WTC11 (cell line): ENCODE measurements around the gene MGAT3. TPM values are rescaled to one million over a fixed set of nuclear protein-coding genes. Genes with fewer than 3 reads are reported as not detected.

Experiments
- ATAC-seq: fragments of 200-7000 bp; cut with Tn5 transposase; 2 replicates; pipeline ENCODE4 v1.10.0; 2021; ENCODE audit warnings: mild to moderate bottlenecking, moderate library complexity
- CTCF ChIA-PET: fragments of 300-600 bp; sonication (Branson Sonifier 250); formaldehyde crosslinking; loops from one replicate; lab custom pipeline; 2021; ENCODE audit warnings: antibody characterized with exemption; lab: Charles Lee
- POLR2A ChIA-PET: fragments of 350-600 bp; sonication (Branson Sonifier 250); formaldehyde crosslinking; loops from one replicate; lab custom pipeline; 2021; ENCODE audit warnings: antibody characterized with exemption; lab: Charles Lee
- DNase-seq: peaks from one replicate; pipeline ENCODE4 v3.0.0; 2021; ENCODE audit warnings: low spot score
- H3K27ac Mint-ChIP-seq: 2 replicates; pipeline ENCODE4 v1.8.0; 2021; ENCODE audit warnings: mixed read lengths
- H3K27me3 Mint-ChIP-seq: 2 replicates; pipeline ENCODE4 v1.8.0; 2021; ENCODE audit warnings: low read depth, mild to moderate bottlenecking, moderate library complexity, mixed read lengths
- H3K36me3 Mint-ChIP-seq: 2 replicates; pipeline ENCODE4 v1.8.0; 2021; ENCODE audit warnings: mixed read lengths
- H3K4me1 Mint-ChIP-seq: 2 replicates; pipeline ENCODE4 v1.8.0; 2022; ENCODE audit warnings: mixed read lengths
- H3K4me3 Mint-ChIP-seq: 2 replicates; pipeline ENCODE4 v1.8.0; 2021; ENCODE audit warnings: mild to moderate bottlenecking, moderate library complexity, mixed read lengths
- H3K9me3 Mint-ChIP-seq: 2 replicates; pipeline ENCODE4 v1.8.0; 2021; ENCODE audit warnings: mixed read lengths
- AFF4 ChIP-seq: sonication (generic); formaldehyde crosslinking; IDR thresholded peaks from 2 replicates; pipeline ENCODE4 v1.8.1; 2023; ENCODE audit warnings: mild to moderate bottlenecking, missing genetic modification reagents, borderline replicate concordance
- ATF3 ChIP-seq: sonication (generic); formaldehyde crosslinking; conservative IDR thresholded peaks from 2 replicates; pipeline ENCODE4 v1.8.1; 2022; ENCODE audit warnings: mild to moderate bottlenecking, missing genetic modification reagents
- CBFB ChIP-seq: sonication (generic); formaldehyde crosslinking; IDR thresholded peaks from 2 replicates; pipeline ENCODE4 v1.8.1; 2022; ENCODE audit warnings: mild to moderate bottlenecking, low read depth, missing genetic modification reagents
- CREB1 ChIP-seq: sonication (generic); formaldehyde crosslinking; IDR thresholded peaks from 2 replicates; pipeline ENCODE4 v1.8.0; 2023; ENCODE audit warnings: mild to moderate bottlenecking, missing genetic modification reagents
- EMX1 ChIP-seq: fragments of 250-450 bp; sonication (Bioruptor Pico); IDR thresholded peaks from 2 replicates; pipeline ENCODE4 v1.8.0; 2021; ENCODE audit warnings: mild to moderate bottlenecking
- ETV6 ChIP-seq: sonication (generic); formaldehyde crosslinking; IDR thresholded peaks from 2 replicates; pipeline ENCODE4 v1.8.1; 2022; ENCODE audit warnings: mild to moderate bottlenecking, missing genetic modification reagents
- GABPB1 ChIP-seq: sonication (generic); formaldehyde crosslinking; IDR thresholded peaks from 2 replicates; pipeline ENCODE4 v1.8.1; 2023; ENCODE audit warnings: mild to moderate bottlenecking, missing genetic modification reagents
- GRHL2 ChIP-seq: fragments of 250-450 bp; sonication (Bioruptor Pico); IDR thresholded peaks from 2 replicates; pipeline ENCODE4 v1.8.0; 2022; ENCODE audit warnings: mild to moderate bottlenecking, moderate library complexity; ENCODE audit not compliant: insufficient replicate concordance, severe bottlenecking
- NFE2L1 ChIP-seq: sonication (generic); formaldehyde crosslinking; IDR thresholded peaks from 2 replicates; pipeline ENCODE4 v1.8.1; 2023; ENCODE audit warnings: missing genetic modification reagents
- NFYB ChIP-seq: sonication (generic); formaldehyde crosslinking; conservative IDR thresholded peaks from 2 replicates; pipeline ENCODE4 v1.8.0; 2022; ENCODE audit warnings: low read depth, missing genetic modification reagents
- SMAD4 ChIP-seq: sonication (generic); formaldehyde crosslinking; IDR thresholded peaks from 2 replicates; pipeline ENCODE4 v1.8.0; 2022; ENCODE audit warnings: mild to moderate bottlenecking, missing genetic modification reagents
- SOX15 ChIP-seq: fragments of 250-450 bp; sonication (Bioruptor Pico); IDR thresholded peaks from 2 replicates; pipeline ENCODE4 v1.9.0; 2021; ENCODE audit warnings: mild to moderate bottlenecking
- TP53 ChIP-seq: sonication (generic); formaldehyde crosslinking; IDR thresholded peaks from 2 replicates; pipeline ENCODE4 v1.8.1; 2023; ENCODE audit warnings: mild to moderate bottlenecking, missing genetic modification reagents
- USF1 ChIP-seq: sonication (generic); formaldehyde crosslinking; IDR thresholded peaks from 2 replicates; pipeline ENCODE4 v1.8.0; 2022; ENCODE audit warnings: mild to moderate bottlenecking, missing genetic modification reagents
- ZNF138 ChIP-seq: sonication (generic); formaldehyde crosslinking; conservative IDR thresholded peaks from 2 replicates; pipeline ENCODE4 v1.8.1; 2022; ENCODE audit warnings: mild to moderate bottlenecking, moderate library complexity, missing genetic modification reagents
- ZNF512 ChIP-seq: sonication (generic); formaldehyde crosslinking; IDR thresholded peaks from 2 replicates; pipeline ENCODE4 v1.8.1; 2022; ENCODE audit warnings: missing genetic modification reagents, borderline replicate concordance
- total RNA-seq: library from RNA; stranded (reverse); gene quantifications from 3 replicates; pipeline ENCODE4 v1.2.3, GENCODE V29; 2021
- TF ChIP-seq, protein P1 (sequence below): sonication (generic); formaldehyde crosslinking; IDR thresholded peaks from 2 replicates; pipeline ENCODE4 v1.8.0; 2022; ENCODE audit warnings: mild to moderate bottlenecking, missing genetic modification reagents
- TF ChIP-seq, protein P2 (sequence below): sonication (generic); formaldehyde crosslinking; IDR thresholded peaks from 2 replicates; pipeline ENCODE4 v1.8.1; 2023; ENCODE audit warnings: mild to moderate bottlenecking, missing genetic modification reagents
- TF ChIP-seq, protein P3 (sequence below): fragments of 200-600 bp; IDR thresholded peaks from 2 replicates; pipeline ENCODE4 v1.8.0; 2022; ENCODE audit warnings: antibody characterized with exemption
- TF ChIP-seq, protein P4 (sequence below): sonication (generic); formaldehyde crosslinking; IDR thresholded peaks from 2 replicates; pipeline ENCODE4 v1.8.1; 2022; ENCODE audit warnings: mild to moderate bottlenecking, moderate library complexity, missing genetic modification reagents

MGAT3 gene
- total RNA-seq, 1 experiment from 2014 or later, result 11.4 TPM

- POLR2A ChIA-PET, result no interaction called here
- Mint-ChIP-seq H3K4me3 (no peak overlapping the region), H3K27ac (no peak overlapping the region), H3K9me3 (no peaks in the 10 kb centered on the region), H3K36me3 (no peaks in the 10 kb centered on the region), H3K4me1 (peaks cover 14% of the 10 kb centered on the region), H3K27me3 (no peaks in the 10 kb centered on the region)
- DNase-seq (no peak), ATAC-seq (no peak)
- CTCF ChIA-PET, result interaction anchor here (1.6 kb wide), 1 partner anchor 57 kb away, joined by 4 read pairs; no protein-coding TSS in a partner anchor
- TF ChIP-seq CBFB (CRISPR knock-in tag) (no peak), NFE2L1 (no peak), GABPB1 (CRISPR knock-in tag) (no peak)
- TF ChIP-seq, protein P1, sequence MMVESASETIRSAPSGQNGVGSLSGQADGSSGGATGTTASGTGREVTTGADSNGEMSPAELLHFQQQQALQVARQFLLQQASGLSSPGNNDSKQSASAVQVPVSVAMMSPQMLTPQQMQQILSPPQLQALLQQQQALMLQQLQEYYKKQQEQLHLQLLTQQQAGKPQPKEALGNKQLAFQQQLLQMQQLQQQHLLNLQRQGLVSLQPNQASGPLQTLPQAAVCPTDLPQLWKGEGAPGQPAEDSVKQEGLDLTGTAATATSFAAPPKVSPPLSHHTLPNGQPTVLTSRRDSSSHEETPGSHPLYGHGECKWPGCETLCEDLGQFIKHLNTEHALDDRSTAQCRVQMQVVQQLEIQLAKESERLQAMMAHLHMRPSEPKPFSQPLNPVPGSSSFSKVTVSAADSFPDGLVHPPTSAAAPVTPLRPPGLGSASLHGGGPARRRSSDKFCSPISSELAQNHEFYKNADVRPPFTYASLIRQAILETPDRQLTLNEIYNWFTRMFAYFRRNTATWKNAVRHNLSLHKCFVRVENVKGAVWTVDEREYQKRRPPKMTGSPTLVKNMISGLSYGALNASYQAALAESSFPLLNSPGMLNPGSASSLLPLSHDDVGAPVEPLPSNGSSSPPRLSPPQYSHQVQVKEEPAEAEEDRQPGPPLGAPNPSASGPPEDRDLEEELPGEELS (CRISPR knock-in tag), result no peak
Measured at GRCh38 chr22:39439170-39439569, 17.6 kb upstream of the MGAT3 start.

GRCh38 chr22:39443398-39443797 lies 13.4 kb upstream of the MGAT3 start:
- Mint-ChIP-seq H3K4me1 (peaks cover 20% of the 10 kb centered on the region), H3K27me3 (no peaks in the 10 kb centered on the region), H3K4me3 (no peak overlapping the region), H3K36me3 (no peaks in the 10 kb centered on the region), H3K27ac (no peak overlapping the region; the same call in 1 of the 2 replicates), H3K9me3 (no peaks in the 10 kb centered on the region)
- ChIA-PET POLR2A (no interaction called here), CTCF (no interaction called here)
- ATAC-seq (no peak), DNase-seq (no peak)
- TF ChIP-seq CBFB (CRISPR knock-in tag) (no peak), GRHL2 (CRISPR knock-in tag) (no peak), NFYB (no peak), EMX1 (no peak), SOX15 (CRISPR knock-in tag) (no peak), TP53 (no peak), ZNF512 (no peak), USF1 (CRISPR knock-in tag) (no peak), ETV6 (CRISPR knock-in tag) (no peak), SMAD4 (CRISPR knock-in tag) (no peak), AFF4 (CRISPR knock-in tag) (no peak), ATF3 (CRISPR knock-in tag) (no peak), CREB1 (CRISPR knock-in tag) (no peak), ZNF138 (CRISPR knock-in tag) (no peak)
- TF ChIP-seq, protein P2, sequence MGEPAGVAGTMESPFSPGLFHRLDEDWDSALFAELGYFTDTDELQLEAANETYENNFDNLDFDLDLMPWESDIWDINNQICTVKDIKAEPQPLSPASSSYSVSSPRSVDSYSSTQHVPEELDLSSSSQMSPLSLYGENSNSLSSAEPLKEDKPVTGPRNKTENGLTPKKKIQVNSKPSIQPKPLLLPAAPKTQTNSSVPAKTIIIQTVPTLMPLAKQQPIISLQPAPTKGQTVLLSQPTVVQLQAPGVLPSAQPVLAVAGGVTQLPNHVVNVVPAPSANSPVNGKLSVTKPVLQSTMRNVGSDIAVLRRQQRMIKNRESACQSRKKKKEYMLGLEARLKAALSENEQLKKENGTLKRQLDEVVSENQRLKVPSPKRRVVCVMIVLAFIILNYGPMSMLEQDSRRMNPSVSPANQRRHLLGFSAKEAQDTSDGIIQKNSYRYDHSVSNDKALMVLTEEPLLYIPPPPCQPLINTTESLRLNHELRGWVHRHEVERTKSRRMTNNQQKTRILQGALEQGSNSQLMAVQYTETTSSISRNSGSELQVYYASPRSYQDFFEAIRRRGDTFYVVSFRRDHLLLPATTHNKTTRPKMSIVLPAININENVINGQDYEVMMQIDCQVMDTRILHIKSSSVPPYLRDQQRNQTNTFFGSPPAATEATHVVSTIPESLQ (CRISPR knock-in tag), result no peak
- TF ChIP-seq, protein P3, sequence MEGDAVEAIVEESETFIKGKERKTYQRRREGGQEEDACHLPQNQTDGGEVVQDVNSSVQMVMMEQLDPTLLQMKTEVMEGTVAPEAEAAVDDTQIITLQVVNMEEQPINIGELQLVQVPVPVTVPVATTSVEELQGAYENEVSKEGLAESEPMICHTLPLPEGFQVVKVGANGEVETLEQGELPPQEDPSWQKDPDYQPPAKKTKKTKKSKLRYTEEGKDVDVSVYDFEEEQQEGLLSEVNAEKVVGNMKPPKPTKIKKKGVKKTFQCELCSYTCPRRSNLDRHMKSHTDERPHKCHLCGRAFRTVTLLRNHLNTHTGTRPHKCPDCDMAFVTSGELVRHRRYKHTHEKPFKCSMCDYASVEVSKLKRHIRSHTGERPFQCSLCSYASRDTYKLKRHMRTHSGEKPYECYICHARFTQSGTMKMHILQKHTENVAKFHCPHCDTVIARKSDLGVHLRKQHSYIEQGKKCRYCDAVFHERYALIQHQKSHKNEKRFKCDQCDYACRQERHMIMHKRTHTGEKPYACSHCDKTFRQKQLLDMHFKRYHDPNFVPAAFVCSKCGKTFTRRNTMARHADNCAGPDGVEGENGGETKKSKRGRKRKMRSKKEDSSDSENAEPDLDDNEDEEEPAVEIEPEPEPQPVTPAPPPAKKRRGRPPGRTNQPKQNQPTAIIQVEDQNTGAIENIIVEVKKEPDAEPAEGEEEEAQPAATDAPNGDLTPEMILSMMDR, result no peak
- TF ChIP-seq, protein P4, sequence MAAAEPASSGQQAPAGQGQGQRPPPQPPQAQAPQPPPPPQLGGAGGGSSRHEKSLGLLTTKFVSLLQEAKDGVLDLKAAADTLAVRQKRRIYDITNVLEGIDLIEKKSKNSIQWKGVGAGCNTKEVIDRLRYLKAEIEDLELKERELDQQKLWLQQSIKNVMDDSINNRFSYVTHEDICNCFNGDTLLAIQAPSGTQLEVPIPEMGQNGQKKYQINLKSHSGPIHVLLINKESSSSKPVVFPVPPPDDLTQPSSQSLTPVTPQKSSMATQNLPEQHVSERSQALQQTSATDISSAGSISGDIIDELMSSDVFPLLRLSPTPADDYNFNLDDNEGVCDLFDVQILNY (CRISPR knock-in tag), result no peak
- TF ChIP-seq, protein P1 (CRISPR knock-in tag), result no peak
